ENCODE data around the gene GRM8. TPM values are rescaled to one million over a fixed set of nuclear protein-coding genes. Genes with fewer than 3 reads are reported as not detected.
"Not testable (repeated sequence)": the region's sequence is repeated elsewhere in the genome, so short reads cannot be mapped to it uniquely, and the experiment has no call there.

GRM8 gene
- total RNA-seq, 4 donors from 2014 or later, result 0.57 TPM; not detected in 3

GRCh38 chr7:126930166-126930565 is 322.6 kb downstream of the GRM8 start:
- H3K9me3 ChIP-seq, result no peaks in the 10 kb centered on the region
- H3K27me3 ChIP-seq, result no peaks in the 10 kb centered on the region
- WGBS, 2 donors, result 47 to 50% methylated on average over 2 of the region's 2 CpGs
- intact Hi-C loops (cut with DNase I), result no loop called here
- no peaks in the 10 kb centered on the region for H3K4me1 ChIP-seq
- no peak overlapping the region for H3K27ac ChIP-seq
- no peaks in the 10 kb centered on the region for H3K36me3 ChIP-seq
- DNase-seq, result no peak
- H3K4me3 ChIP-seq, result no peak overlapping the region
- no peak for TF ChIP-seq POLR2A (IDR thresholded peaks at IDR 0.05)
- TF ChIP-seq, protein P1, sequence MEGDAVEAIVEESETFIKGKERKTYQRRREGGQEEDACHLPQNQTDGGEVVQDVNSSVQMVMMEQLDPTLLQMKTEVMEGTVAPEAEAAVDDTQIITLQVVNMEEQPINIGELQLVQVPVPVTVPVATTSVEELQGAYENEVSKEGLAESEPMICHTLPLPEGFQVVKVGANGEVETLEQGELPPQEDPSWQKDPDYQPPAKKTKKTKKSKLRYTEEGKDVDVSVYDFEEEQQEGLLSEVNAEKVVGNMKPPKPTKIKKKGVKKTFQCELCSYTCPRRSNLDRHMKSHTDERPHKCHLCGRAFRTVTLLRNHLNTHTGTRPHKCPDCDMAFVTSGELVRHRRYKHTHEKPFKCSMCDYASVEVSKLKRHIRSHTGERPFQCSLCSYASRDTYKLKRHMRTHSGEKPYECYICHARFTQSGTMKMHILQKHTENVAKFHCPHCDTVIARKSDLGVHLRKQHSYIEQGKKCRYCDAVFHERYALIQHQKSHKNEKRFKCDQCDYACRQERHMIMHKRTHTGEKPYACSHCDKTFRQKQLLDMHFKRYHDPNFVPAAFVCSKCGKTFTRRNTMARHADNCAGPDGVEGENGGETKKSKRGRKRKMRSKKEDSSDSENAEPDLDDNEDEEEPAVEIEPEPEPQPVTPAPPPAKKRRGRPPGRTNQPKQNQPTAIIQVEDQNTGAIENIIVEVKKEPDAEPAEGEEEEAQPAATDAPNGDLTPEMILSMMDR (IDR thresholded peaks at IDR 0.05), result no peak

- intact Hi-C loops (cut with DNase I), result no loop called here
- no peak overlapping the region for H3K27ac ChIP-seq
- no peaks in the 10 kb centered on the region for H3K36me3 ChIP-seq
- WGBS, 2 donors, result 44 to 45% methylated on average over 2 of the region's 2 CpGs
- H3K4me3 ChIP-seq, result no peak overlapping the region
- no peak for DNase-seq
- H3K4me1 ChIP-seq, result no peaks in the 10 kb centered on the region
- no peaks in the 10 kb centered on the region for H3K9me3 ChIP-seq
- H3K27me3 ChIP-seq, result no peaks in the 10 kb centered on the region
- TF ChIP-seq, protein P1 (IDR thresholded peaks at IDR 0.05), result no peak
- TF ChIP-seq POLR2A (IDR thresholded peaks at IDR 0.05), result no peak
Observed at GRCh38 chr7:126924477-126924876, 328.3 kb downstream of the GRM8 start.

- DNase-seq; intact Hi-C loops (cut with DNase I): not testable (repeated sequence)
- WGBS, 2 donors, result 73 to 85% methylated on average over 4 of the region's 4 CpGs
Observed at GRCh38 chr7:126911627-126912026, 341.1 kb downstream of the GRM8 start.

DNA sequence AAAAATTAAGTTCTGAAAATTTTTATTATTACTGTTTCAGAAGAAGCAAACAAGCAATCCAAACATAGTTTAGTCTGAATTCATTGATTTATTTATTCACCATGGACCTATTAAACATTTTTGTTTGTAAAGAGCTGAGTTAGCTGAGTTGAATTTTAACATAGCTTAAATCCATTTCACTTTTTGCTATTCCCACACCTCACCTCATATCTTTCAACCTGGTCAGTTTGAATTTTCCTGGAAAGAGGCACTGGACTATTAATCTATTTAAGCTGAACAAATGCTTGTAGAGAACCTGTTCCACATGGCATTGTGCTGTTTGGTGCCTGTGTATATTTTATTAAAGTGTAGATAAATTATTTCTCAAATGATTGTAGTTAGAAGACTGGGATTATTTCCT is 344.2 kb downstream of the GRM8 start:
- H3K36me3 ChIP-seq; DNase-seq; H3K4me3 ChIP-seq; H3K9me3 ChIP-seq; H3K27ac ChIP-seq; H3K4me1 ChIP-seq; intact Hi-C loops (cut with DNase I); H3K27me3 ChIP-seq: not testable (repeated sequence)

More at GRCh38 chr7:126911627-126912026, 341.1 kb downstream of the GRM8 start:
- H3K9me3 ChIP-seq, H3K27ac ChIP-seq, H3K27me3 ChIP-seq, H3K4me1 ChIP-seq, H3K4me3 ChIP-seq, H3K36me3 ChIP-seq: not testable (repeated sequence)

DNA sequence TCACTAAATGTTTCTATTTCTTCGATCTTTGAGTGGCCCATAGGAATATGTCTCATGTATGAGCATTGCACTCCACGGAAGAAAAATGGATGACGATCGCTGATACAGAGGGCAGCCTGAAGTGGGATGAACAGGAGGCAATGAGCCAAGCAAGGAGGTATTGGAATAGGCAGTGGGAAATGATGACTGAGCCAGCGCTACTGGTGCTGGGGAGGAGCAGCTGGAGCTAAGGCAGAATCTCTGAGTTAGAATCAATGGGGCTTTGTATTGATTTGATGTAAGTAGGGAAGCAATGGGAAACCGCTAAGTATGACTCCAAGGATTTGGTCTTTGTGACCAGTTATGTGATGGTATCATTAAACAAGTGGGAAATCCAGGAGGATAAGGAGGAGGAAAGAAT is 345.1 kb downstream of the GRM8 start:
- H3K4me3 ChIP-seq; H3K9me3 ChIP-seq; H3K27me3 ChIP-seq; intact Hi-C loops (cut with DNase I); DNase-seq; H3K36me3 ChIP-seq; H3K27ac ChIP-seq; H3K4me1 ChIP-seq: not testable (repeated sequence)
- WGBS, 2 donors, result 79 to 94% methylated on average over 6 of the region's 6 CpGs

- H3K36me3 ChIP-seq, result not testable (repeated sequence)
Observed at GRCh38 chr7:126905255-126905654, 347.5 kb downstream of the GRM8 start.

DNA sequence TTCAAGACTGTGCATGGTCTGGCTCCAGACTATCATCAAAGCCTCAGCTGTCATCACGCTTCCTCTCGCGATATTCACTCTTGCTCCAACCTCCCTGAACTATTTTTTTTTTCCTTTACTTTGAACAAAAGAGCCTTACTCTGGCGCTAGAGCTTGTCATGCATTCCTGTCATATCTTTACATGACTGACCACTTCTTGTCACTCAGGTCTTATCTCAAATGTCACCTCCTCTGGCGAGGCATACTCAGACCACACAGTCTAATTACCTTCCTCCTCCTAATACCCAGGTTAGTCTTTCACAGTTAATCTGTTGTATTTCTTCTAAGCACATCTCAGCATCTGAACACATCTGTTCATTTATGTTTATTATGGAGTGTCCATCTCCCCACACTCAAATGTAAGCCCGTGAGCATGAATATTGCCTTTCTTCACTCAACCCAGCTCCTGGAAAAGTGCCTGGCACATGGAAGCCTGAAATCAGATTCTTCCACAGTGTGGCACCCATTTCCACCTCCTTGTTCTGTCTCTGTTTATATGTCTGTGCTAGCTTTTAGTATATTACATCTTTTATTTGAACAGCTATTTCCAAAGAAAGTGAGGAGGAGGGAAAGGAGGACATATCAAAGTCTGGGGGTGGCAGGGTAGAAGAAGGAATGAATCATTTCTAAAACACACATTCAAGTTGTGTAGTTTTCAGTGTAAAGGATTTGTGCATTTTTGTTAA is 351.5 kb downstream of the GRM8 start:
- H3K27me3 ChIP-seq; H3K4me1 ChIP-seq; H3K27ac ChIP-seq; H3K9me3 ChIP-seq; H3K4me3 ChIP-seq; H3K36me3 ChIP-seq; intact Hi-C loops (cut with DNase I); DNase-seq: not testable (repeated sequence)
- WGBS, 2 donors, result 60 to 71% methylated on average over 6 of the region's 6 CpGs

More at GRCh38 chr7:126905255-126905654, 347.5 kb downstream of the GRM8 start:
- intact Hi-C loops (cut with DNase I); H3K9me3 ChIP-seq; H3K4me1 ChIP-seq; H3K27me3 ChIP-seq; DNase-seq; H3K4me3 ChIP-seq; H3K27ac ChIP-seq: not testable (repeated sequence)
- 66 to 82% methylated on average over 2 of the region's 2 CpGs for WGBS, 2 donors

- H3K4me1 ChIP-seq; H3K4me3 ChIP-seq; intact Hi-C loops (cut with DNase I); H3K27me3 ChIP-seq; H3K9me3 ChIP-seq; H3K36me3 ChIP-seq; H3K27ac ChIP-seq; DNase-seq: not testable (repeated sequence)
- 53 to 63% methylated on average over 1 of the region's 1 CpG for WGBS, 2 donors
Observed at GRCh38 chr7:126887980-126888379, 364.8 kb downstream of the GRM8 start.

DNA sequence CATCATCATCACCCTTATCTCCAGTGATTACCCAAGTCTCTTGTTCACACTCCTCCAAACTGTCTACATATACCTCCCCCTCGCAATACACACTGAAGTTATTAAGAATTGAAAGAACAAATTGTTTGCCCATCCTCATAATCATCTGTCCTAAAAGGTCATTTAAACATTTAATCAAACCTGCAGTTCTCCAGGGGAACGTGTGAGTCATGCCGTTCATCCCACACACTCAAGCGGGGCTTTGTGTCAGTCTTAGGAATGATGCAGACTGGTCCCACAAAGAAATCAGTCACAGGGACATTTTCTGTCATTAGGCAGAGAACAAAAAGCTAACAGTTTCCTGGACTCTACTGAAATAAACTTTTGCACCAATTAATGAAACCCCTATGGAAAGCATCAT is 365.2 kb downstream of the GRM8 start:
- intact Hi-C loops (cut with DNase I); H3K27me3 ChIP-seq; H3K36me3 ChIP-seq; H3K4me1 ChIP-seq; H3K4me3 ChIP-seq; DNase-seq; H3K27ac ChIP-seq; H3K9me3 ChIP-seq: not testable (repeated sequence)
- WGBS, 2 donors, result 29 to 35% methylated on average over 4 of the region's 4 CpGs

DNA sequence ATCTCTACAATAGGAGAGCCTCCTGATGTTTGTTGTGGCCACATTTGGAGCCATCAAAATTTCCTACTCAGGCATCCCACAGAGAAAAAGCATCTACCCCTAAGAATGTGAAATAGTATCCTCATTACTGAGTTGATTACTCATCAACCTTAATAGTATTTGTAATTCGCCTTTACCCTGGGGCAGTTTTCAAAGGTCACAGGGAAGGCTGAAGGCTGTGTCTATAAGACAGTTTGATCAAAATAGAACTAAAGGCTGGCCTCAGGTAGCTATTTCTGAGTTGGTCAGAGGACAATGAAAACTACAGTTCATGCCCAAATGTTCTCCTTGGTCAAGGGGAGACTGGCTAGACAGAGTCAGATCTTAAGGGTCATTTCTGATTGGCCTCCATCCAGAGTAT is 370.0 kb downstream of the GRM8 start:
- H3K27ac ChIP-seq; H3K36me3 ChIP-seq; DNase-seq; intact Hi-C loops (cut with DNase I); H3K27me3 ChIP-seq; H3K4me3 ChIP-seq; H3K9me3 ChIP-seq; H3K4me1 ChIP-seq: not testable (repeated sequence)
- WGBS, 2 donors, result 67 to 90% methylated on average over 1 of the region's 1 CpG

GRCh38 chr7:126881908-126882307 is 370.8 kb downstream of the GRM8 start:
- intact Hi-C loops (cut with DNase I); H3K4me3 ChIP-seq; H3K4me1 ChIP-seq; H3K9me3 ChIP-seq; H3K27me3 ChIP-seq; DNase-seq; H3K36me3 ChIP-seq; H3K27ac ChIP-seq: not testable (repeated sequence)
- WGBS, 2 donors, result 50 to 52% methylated on average over 2 of the region's 2 CpGs
